Right ventricle myocardium inferior (tissue), 1 donor: ENCODE results near the gene SPHK2. TPM values are rescaled to one million over a fixed set of nuclear protein-coding genes. Genes with fewer than 3 reads are reported as not detected.
A peak's percentile ranks its signal among the peaks of the same experiment; 100 is the strongest.

Experiments
- ATAC-seq: fragments of 200-7000 bp; cut with Tn5 transposase; one replicate; pipeline ENCODE4 v1.9.1; 2020; ENCODE audit warnings: mild to moderate bottlenecking, moderate library complexity
- DNase-seq: peaks from one replicate; pipeline ENCODE4 v3.0.0; 2021; ENCODE audit errors: missing footprints
- intact Hi-C: fragments of 100-400 bp; cut with DNase I; formaldehyde crosslinking; loops from one replicate; pipeline ENCODE4 v1.11.0; 2022
- total RNA-seq: library from RNA; stranded (reverse); fragmentation: NEBNext Ultra II Directional; extraction: Animal tissue kit (Norgen Biotek cat#: 25700); gene quantifications from one replicate; pipeline ENCODE4 v1.2.1, GENCODE V29; 2021
- donor health status: DM: no; HTN: yes; CAD: no; lungs with severe emphysema.

SPHK2 gene
- total RNA-seq, 1 donor from 2014 or later: 7.2 TPM

DNA sequence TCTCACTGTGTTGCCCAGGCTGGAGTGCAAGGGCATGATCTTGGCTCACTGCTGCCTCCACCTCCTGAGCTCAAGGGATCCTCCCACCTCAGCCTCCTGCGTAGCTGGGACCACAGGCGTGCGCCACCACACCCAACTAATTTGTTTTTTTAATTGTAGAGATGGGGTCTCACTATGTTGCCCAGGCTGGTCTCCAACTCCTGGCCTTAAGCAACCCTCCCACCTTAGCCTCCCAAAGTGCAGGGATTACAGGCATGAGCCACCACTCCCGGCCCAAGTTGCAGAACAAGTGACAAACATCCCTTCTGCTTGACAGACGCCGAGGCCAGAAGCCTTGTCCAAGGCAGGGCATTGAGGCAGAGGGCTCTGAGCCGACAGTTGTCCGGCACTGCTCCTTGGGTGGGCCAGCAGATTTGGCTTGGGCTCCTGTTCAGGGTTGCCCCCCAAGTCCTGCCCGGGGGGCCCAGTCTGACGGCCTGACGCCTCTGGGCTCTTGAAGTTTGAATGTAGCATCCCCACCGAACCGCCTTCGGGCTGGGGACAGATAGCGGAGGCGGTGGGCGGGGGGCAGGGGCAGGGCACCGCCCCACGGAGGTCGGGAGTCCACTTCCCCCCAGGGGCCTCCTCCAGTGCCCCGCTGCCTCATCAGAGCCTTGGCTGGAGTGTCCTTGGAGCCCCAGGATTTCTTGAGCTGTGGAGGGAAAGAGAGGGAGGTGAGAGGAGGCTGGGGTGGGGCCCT is 18.5 kb upstream of the SPHK2 start:
- ATAC-seq: no peak
- DNase-seq: no peak
- intact Hi-C loops: no loop called here

DNA sequence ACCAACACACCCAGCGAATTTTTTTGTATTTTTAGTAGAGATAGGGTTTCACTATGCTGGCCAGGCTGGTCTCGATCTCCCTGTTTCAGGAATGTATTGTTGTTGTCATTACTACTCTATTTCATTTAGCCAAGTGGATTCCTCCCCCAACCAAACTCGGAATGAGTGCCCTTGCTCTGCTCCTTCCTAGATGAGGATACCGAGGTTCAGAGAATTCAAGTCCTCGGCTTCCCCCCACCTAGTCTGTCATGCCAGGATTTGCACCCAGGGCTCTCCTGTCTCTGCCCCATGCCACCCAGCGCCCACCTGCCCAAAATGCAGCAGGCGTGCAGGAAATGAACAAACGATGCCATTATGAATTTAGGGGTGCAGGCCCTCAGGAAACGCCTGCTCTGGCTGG is 16.3 kb upstream of the SPHK2 start:
- intact Hi-C loops: no loop called here
- ATAC-seq: no peak

GRCh38 chr19:48603449-48603848 is 15.9 kb upstream of the SPHK2 start:
- DNase-seq (peak; percentile 30), ATAC-seq (no peak)
- intact Hi-C loops: no loop called here

More for the DNA sequence above, 16.3 kb upstream of the SPHK2 start:
- peak; percentile 9 for DNase-seq

DNA sequence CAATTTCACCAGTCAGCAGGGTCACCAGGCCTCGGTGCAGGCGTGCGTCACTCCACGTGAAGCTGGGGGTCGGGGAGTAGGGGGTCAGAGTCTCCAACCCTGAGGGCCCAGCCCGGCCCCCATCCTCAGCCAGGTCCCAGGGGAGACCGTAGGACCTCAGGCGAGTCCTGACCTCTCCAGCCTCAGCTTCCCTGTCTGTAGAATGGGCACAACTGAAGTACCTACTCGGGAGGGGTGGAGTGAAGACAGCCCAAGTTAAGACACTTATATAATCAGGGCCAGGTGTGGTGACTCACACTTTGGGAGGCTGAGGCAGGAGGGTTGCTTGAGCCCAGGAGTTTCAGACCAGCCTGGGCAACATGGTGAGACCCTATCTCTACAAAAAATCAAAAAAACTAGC is 15.5 kb upstream of the SPHK2 start:
- intact Hi-C loops: no loop called here
- DNase-seq (no peak), ATAC-seq (no peak)

DNA sequence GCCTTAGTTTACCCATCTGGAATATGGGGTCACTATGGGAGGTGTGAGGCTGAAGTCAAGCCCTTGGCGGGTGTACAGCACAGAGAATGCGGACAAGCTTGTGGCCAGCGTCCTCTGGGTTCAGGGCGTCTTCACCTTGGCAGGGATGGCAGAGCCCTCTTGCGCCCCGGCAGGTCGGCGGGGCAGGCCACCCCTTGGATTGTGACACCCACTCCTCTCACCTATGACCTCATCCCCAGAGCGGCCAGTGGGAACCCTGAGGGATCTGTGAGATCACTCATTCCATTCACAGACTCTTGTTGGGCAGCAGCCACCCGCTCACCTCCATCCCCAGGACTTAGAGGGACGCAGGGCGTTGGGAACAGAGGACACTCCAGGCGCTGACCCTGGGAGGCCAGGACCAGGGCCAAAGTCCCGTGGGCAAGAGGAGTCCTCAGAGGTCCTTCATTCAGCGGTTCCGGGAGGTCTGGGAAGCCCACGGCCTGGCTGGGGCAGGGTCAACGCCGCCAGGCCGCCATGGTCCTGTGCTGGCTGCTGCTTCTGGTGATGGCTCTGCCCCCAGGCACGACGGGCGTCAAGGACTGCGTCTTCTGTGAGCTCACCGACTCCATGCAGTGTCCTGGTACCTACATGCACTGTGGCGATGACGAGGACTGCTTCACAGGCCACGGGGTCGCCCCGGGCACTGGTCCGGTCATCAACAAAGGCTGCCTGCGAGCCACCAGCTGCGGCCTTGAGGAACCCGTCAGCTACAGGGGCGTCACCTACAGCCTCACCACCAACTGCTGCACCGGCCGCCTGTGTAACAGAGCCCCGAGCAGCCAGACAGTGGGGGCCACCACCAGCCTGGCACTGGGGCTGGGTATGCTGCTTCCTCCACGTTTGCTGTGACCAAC is 12.6 kb upstream of the SPHK2 start, which contains the start of gene SPACA4:
TSS of gene SPACA4 (plus strand) at position 280 of the 896 bp plus-strand sequence. CDS start at position 517, 237 bp downstream.
- ATAC-seq (no peak), DNase-seq (no peak)
- intact Hi-C loops: no loop called here

DNA sequence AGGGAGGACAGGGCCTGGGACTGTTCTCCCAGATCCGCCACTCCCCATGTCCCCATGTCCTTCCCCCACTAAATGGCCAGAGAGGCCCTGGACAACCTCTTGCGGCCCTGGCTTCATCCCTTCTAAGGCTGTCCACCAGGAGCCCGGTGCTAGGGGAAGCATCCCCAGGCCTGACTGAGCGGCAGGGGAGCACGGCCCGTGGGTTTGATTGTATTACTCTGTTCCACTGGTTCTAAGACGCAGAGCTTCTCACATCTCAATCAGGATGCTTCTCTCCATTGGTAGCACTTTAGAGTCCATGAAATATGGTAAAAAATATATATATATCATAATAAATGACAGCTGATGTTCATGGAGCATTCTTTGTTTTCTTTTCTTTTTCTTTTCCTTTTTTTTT is 11.9 kb upstream of the SPHK2 start:
- ATAC-seq: no peak
- intact Hi-C loops: no loop called here
- DNase-seq: no peak

GRCh38 chr19:48608798-48609263 is 10.5 kb upstream of the SPHK2 start:
- no peak for DNase-seq
- intact Hi-C loops: no loop called here
- ATAC-seq: peak; percentile 64

DNA sequence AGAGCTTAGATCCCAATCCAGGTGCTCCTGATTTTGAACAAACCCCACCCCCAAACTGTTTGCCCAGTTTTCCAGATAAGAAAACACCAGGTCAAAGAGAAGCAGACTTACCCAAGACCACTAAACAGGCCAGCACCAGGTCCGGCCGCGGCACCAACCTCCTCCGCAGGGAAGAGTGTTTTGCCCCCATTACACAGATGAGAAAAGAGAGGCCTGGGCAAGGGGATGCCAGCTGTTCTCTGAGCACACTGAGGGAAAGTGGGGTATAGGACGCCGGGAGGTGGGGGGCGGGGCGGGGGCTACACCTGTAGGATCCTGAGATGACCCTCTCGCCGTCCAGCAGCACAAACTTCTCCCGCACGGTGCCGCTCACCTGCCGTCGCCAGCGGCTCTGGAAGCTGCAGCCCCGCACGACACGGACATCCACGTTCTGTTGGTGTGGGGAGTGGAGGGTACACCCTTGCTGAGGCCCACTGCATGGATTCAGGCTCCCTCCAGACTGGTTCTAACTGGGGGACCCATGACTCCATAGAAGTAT is 9.7 kb upstream of the SPHK2 start:
- ATAC-seq: no peak
- intact Hi-C loops: no loop called here
- no peak for DNase-seq

- ATAC-seq (no peak), DNase-seq (no peak)
- intact Hi-C loops: no loop called here
These were observed 7.4 kb upstream of the SPHK2 start for GRCh38 chr19:48611872-48612271.

- ATAC-seq: no peak
- no peak for DNase-seq
- intact Hi-C loops: no loop called here
These were observed 6.1 kb upstream of the SPHK2 start for GRCh38 chr19:48613024-48613851.

DNA sequence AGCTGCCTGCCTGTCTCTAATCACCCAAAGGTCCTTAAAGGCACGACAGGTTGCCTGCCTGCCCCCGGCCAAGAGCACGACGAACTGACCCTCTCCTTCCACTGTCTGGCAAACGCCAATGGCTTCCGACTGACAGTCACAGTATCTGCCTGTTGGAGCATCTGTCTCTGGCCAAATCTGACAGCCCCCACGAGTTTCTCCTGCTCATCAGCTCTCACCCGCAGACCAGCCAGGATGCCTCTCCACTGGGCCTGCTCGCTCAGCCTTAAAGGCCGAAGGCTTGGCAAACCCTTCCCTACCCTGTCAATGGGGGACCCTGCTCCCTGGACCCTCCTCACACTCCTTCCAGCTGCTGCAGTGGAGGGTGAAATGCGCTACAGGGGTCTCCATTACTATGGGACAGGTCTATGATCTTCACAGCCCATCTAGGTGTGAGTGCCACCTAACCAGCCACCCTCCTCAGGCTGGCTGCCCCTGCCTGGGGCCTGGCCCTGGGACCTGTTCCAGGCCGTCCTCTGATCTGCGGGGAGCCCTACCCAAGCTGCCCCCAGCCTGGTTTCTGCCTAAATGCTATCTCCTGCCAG is 5.4 kb upstream of the SPHK2 start:
- intact Hi-C loops: no loop called here
- DNase-seq (no peak), ATAC-seq (no peak)

DNA sequence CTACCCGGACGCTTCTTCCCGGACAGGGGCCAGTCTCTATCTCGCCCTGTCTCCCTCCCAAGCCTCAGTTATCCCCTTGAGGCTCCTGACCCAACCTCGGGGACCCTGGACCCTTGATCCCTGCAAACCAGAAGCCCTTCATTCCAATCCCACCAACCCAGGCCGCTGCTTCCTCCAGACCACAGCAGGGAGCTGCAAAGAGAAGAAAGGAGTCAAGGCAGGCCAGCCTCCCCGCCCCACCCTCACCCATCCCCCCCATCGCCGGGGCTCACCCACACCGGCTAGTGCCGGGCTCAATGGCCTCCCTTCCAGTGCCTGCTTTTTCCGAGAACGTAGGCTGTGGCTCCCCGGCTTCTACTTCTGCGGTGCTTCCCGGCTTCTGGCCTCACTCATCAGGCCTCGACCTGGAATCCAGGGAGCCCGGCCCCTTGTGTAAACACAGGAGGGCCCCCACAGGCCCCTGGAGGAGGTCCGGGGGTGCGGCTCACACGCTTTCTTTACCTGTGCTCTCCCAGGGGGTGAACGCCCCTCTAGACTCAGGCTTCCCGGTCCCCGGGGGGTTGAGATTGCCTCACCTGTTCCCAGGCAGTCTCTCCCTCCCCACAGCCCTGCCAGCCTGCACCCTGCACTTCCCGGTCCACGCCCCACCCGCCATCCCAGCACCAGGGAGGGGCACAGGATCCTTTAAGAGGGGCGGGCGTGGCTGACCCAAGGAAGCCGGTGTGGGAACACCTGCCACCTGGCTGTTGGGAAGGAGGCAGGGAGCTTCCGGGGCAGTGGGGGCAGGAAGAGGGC is 4.7 kb upstream of the SPHK2 start, which contains the start of gene FAM83E:
TSS of gene FAM83E (minus strand) at position 641 of the 795 bp plus-strand sequence. CDS start 1,704 bp downstream, outside the sequence.
- DNase-seq: no peak
- intact Hi-C loops: no loop called here
- no peak for ATAC-seq

DNA sequence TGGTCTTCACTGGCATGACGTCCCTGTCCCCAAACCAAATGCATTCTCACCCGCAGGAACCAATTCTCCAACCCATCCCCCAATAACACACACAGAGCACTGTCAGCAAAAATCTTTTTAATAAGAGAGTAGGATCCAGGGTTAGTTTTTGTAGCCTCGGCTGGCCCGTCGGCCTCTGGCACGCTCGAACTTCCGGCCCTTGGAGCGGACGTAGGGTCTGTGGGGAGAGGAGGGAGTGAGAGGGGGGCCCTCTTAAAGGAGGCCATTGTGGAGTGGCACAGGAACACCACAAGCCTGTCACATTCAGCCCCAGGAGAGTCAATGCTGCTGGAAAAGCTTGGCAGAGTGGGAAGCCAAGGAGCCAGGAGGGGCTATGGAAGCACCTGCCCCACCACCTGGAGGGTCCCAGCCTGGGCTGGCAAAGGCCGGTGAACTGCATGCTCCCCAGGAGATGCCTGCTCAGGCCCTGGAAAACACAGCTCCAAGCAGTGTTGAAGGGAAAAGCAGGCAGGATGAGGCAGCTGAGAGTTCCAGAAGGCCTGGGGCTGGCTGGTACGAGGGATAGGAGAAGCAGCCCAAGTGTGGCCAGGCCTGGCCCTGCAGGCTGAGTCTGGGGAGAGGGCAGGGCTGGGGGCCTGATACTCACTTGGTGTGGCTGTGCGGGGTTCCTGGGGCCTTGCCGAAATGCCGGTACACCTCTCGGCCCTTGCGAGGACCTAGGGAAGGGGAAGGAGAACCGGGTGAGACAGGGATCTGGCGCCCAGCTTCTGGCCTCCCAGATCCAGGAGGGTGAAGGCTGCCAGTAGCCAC is 3.9 kb upstream of the SPHK2 start:
- intact Hi-C loops: no loop called here
- DNase-seq (no peak), ATAC-seq (no peak)

DNA sequence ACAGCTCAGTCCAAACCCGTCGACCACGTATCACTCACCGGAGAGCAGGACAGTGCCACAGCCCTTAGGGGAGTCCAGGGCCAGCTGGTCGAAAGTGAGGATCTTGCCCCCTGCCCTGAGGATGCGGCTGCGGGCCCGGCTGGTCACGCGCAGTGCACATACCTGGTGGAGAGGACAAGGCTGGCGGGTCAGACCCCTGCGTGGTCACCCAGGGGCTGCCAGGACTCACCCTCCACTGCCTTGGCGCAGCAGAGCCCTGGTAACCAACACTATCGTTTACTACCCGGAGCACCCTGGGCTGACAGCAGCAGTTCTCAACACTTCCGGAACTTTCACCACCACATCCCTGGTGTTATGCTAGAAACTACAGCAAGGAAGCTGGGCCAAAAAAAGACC is 3.3 kb upstream of the SPHK2 start:
- DNase-seq (peak; percentile 56), ATAC-seq (no peak)
- intact Hi-C loops: no loop called here

GRCh38 chr19:48616491-48617056 is 2.7 kb upstream of the SPHK2 start:
- ATAC-seq (no peak), DNase-seq (no peak)
- intact Hi-C loops: no loop called here

GRCh38 chr19:48617146-48617937 is 2.0 kb upstream of the SPHK2 start:
- DNase-seq (no peak), ATAC-seq (no peak)
- intact Hi-C loops: no loop called here
